ENCODE measurements around the gene STOX2.

DNA sequence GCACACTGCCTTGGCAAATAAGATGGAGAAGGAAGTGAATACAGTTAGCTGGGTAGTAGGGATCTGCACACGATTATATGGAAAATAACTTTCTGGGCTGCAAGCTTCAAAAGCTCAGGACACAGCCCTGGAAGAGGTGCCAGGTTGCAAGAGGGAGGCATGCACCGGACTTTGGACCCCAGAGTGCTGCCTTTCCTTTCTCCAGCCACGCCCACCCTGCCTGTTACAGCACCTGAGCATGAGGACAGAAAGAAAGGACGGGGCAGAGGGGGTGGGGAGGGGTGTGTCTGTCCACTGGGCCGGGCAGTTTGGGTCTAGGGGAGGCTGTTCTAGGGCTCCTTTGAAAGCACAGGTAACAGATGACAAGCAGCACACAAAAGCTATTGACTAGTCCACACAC lies 159.8 kb downstream of the STOX2 start:
- TF ChIP-seq, protein P1, sequence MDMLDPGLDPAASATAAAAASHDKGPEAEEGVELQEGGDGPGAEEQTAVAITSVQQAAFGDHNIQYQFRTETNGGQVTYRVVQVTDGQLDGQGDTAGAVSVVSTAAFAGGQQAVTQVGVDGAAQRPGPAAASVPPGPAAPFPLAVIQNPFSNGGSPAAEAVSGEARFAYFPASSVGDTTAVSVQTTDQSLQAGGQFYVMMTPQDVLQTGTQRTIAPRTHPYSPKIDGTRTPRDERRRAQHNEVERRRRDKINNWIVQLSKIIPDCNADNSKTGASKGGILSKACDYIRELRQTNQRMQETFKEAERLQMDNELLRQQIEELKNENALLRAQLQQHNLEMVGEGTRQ (IDR thresholded peaks at IDR 0.05; ENCODE audit: low read length) = no peak
- TF ChIP-seq POLR2A (IDR thresholded peaks at IDR 0.05; ENCODE audit: control extremely low read depth in 1 of 2, low read depth in 2 of 2, low read length in 2 of 2) = no peak
- no peak for TF ChIP-seq EZH2 (IDR thresholded peaks at IDR 0.05; ENCODE audit: low read depth, low read length, severe bottlenecking)
